Upper lobe of right lung (tissue), 1 donor: ENCODE data around the gene MAP7. TPM values are rescaled to one million over a fixed set of nuclear protein-coding genes. Genes with fewer than 3 reads are reported as not detected.
"Not testable (repeated sequence)": the region's sequence is repeated elsewhere in the genome, so short reads cannot be mapped to it uniquely, and the experiment has no call there.

ENCODE experiments used
- ATAC-seq: fragments of 200-7000 bp; cut with Tn5 transposase; one replicate; pipeline ENCODE4 v1.9.1; 2020; ENCODE audit warnings: mild to moderate bottlenecking, moderate library complexity
- DNase-seq: peaks from one replicate; pipeline ENCODE4 v3.0.0-alpha.2; 2020
- H3K27ac ChIP-seq: fragments of 200-600 bp; one replicate; pipeline ENCODE4 v1.8.0; 2022
- H3K27me3 ChIP-seq: fragments of 200-600 bp; one replicate; pipeline ENCODE4 v1.8.0; 2022; ENCODE audit warnings: mild to moderate bottlenecking
- H3K36me3 ChIP-seq: fragments of 200-600 bp; one replicate; pipeline ENCODE4 v1.8.0; 2022
- H3K4me1 ChIP-seq: fragments of 200-600 bp; one replicate; pipeline ENCODE4 v1.8.0; 2022
- H3K4me3 ChIP-seq: fragments of 200-600 bp; one replicate; pipeline ENCODE4 v1.8.0; 2022; ENCODE audit warnings: mild to moderate bottlenecking
- H3K9me3 ChIP-seq: fragments of 200-600 bp; one replicate; pipeline ENCODE4 v1.8.0; 2022
- intact Hi-C: fragments of 100-400 bp; cut with DNase I; formaldehyde crosslinking; loops from one replicate; pipeline ENCODE4 v1.11.0; 2022
- total RNA-seq: library from RNA; stranded (reverse); fragmentation: NEBNext Ultra II Directional; extraction: Animal tissue kit (Norgen Biotek cat#: 25700); gene quantifications from one replicate; pipeline ENCODE4 v1.2.1, GENCODE V29; 2021
- TF ChIP-seq, protein P1 (sequence below): fragments of 200-600 bp; IDR thresholded peaks from one replicate; pipeline ENCODE4 v1.8.0; 2022; ENCODE audit warnings: antibody characterized with exemption
- donor health status: DM: no; HTN: yes; CAD: no; lungs with severe emphysema.

MAP7 gene
- total RNA-seq, 1 donor from 2014 or later: 23.2 TPM

GRCh38 chr6:136378888-136379287, 171.3 kb downstream of the MAP7 start:
- TF ChIP-seq, protein P1, sequence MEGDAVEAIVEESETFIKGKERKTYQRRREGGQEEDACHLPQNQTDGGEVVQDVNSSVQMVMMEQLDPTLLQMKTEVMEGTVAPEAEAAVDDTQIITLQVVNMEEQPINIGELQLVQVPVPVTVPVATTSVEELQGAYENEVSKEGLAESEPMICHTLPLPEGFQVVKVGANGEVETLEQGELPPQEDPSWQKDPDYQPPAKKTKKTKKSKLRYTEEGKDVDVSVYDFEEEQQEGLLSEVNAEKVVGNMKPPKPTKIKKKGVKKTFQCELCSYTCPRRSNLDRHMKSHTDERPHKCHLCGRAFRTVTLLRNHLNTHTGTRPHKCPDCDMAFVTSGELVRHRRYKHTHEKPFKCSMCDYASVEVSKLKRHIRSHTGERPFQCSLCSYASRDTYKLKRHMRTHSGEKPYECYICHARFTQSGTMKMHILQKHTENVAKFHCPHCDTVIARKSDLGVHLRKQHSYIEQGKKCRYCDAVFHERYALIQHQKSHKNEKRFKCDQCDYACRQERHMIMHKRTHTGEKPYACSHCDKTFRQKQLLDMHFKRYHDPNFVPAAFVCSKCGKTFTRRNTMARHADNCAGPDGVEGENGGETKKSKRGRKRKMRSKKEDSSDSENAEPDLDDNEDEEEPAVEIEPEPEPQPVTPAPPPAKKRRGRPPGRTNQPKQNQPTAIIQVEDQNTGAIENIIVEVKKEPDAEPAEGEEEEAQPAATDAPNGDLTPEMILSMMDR: no peak
- no peaks in the 10 kb centered on the region for H3K9me3 ChIP-seq
- H3K27ac ChIP-seq: no peak overlapping the region
- intact Hi-C loops: no loop called here
- H3K36me3 ChIP-seq: no peaks in the 10 kb centered on the region
- H3K27me3 ChIP-seq: no peaks in the 10 kb centered on the region
- ATAC-seq (peak; percentile 50), DNase-seq (no peak)
- H3K4me1 ChIP-seq: no peaks in the 10 kb centered on the region
- no peak overlapping the region for H3K4me3 ChIP-seq

- ATAC-seq, H3K27ac ChIP-seq, DNase-seq, H3K9me3 ChIP-seq, H3K36me3 ChIP-seq, intact Hi-C loops, H3K4me1 ChIP-seq, H3K4me3 ChIP-seq, H3K27me3 ChIP-seq: not testable (repeated sequence)
These were observed 174.4 kb downstream of the MAP7 start for GRCh38 chr6:136375836-136376235.

- ATAC-seq (no peak), DNase-seq (no peak)
- Histone ChIP-seq H3K27me3 (no peaks in the 10 kb centered on the region), H3K4me1 (no peaks in the 10 kb centered on the region), H3K9me3 (no peaks in the 10 kb centered on the region), H3K36me3 (no peaks in the 10 kb centered on the region), H3K4me3 (no peak overlapping the region), H3K27ac (no peak overlapping the region)
- TF ChIP-seq, protein P1: no peak
- intact Hi-C loops: no loop called here
These were observed 178.3 kb downstream of the MAP7 start for GRCh38 chr6:136371959-136372358.

- no peak for DNase-seq
- Histone ChIP-seq H3K27ac (no peak overlapping the region), H3K4me3 (no peak overlapping the region), H3K27me3 (no peaks in the 10 kb centered on the region), H3K36me3 (no peaks in the 10 kb centered on the region), H3K9me3 (no peaks in the 10 kb centered on the region), H3K4me1 (no peaks in the 10 kb centered on the region)
- intact Hi-C loops: no loop called here
- TF ChIP-seq, protein P1: no peak
- ATAC-seq: no peak
These were observed 179.1 kb downstream of the MAP7 start for GRCh38 chr6:136370988-136371728.

DNA sequence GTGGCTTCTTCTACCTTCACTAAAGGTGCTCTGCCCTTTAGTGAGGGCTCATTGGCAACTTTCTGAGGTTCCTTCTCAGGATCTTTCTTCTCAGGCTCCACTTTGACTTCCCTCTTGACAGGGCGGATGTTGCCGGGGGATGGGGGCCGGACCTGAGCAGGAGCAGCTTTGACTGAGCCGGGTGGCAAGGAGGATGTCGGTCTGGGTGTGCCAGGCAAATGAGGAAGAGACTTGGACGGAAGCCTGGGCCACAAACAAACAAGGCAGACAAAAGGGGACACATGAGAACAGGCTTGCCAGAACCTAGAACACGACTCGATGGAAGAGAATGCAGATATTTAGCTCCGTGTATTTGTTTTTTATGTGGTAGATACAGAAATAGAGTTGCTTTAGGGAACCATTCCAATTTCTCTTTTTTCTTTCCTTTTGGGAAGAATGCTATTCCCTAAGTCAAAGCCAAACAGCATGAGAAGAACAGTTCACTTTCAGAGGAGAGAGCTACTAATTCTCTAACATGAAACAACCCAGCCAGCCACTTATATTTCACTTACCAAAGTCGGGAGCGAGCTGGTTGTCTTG, 184.4 kb downstream of the MAP7 start:
- TF ChIP-seq, protein P1: no peak
- Histone ChIP-seq H3K27ac (no peak overlapping the region), H3K36me3 (peaks cover 9% of the 10 kb centered on the region), H3K4me3 (no peak overlapping the region), H3K27me3 (no peaks in the 10 kb centered on the region), H3K4me1 (no peaks in the 10 kb centered on the region), H3K9me3 (no peaks in the 10 kb centered on the region)
- ATAC-seq: peak; percentile 91
- intact Hi-C loops: no loop called here
- DNase-seq: peak; percentile 67
